Gastrocnemius medialis (tissue), 4 donors: ENCODE results near the gene PTH2R. TPM values are rescaled to one million over a fixed set of nuclear protein-coding genes. Genes with fewer than 3 reads are reported as not detected.
"Not testable (repeated sequence)": the region's sequence is repeated elsewhere in the genome, so short reads cannot be mapped to it uniquely, and the experiment has no call there.

Experiments used
- ATAC-seq, 2 donors: fragments of 150-250 bp; one replicate each; pipeline ENCODE4 v1.9.1; 2016
- DNase-seq, 2 donors: peaks; one replicate each; pipeline ENCODE4 v3.0.0-alpha.2; 2019
- H3K27ac ChIP-seq, 4 donors: fragments of 200-600 bp; sonication (generic); 1 replicate in 1 of 4; 2 replicates in 3 of 4; pipeline ENCODE4 v1.5.1; 2016 to 2018; ENCODE audit warnings: mild to moderate bottlenecking in 2 of 4, moderate library complexity in 1 of 4
- H3K27me3 ChIP-seq, 3 donors: fragments of 200-600 bp; sonication (generic) in 2 of 3; 1 replicate in 1 of 3; 2 replicates in 2 of 3; pipeline versions ENCODE4 v1.5.1 to v1.6.0; 2016 to 2019; ENCODE audit warnings: mild to moderate bottlenecking in 1 of 3, moderate library complexity in 1 of 3
- H3K36me3 ChIP-seq, 2 donors: fragments of 200-600 bp; sonication (generic) in 1 of 2; one replicate each; pipeline ENCODE4 v1.5.1; 2017 to 2018
- H3K4me1 ChIP-seq, 2 donors: fragments of 200-600 bp; sonication (generic) in 1 of 2; one replicate each; pipeline ENCODE4 v1.5.1; 2016 to 2017; ENCODE audit warnings: mild to moderate bottlenecking in 2 of 2
- H3K4me3 ChIP-seq, 4 donors: fragments of 200-600 bp; sonication (generic) in 3 of 4; 1 replicate in 1 of 4; 2 replicates in 3 of 4; pipeline ENCODE4 v1.5.1; 2016 to 2019; ENCODE audit warnings: mild to moderate bottlenecking in 2 of 4
- H3K9me3 ChIP-seq, 3 donors: fragments of 200-600 bp; sonication (generic) in 2 of 3; 1 replicate in 1 of 3; 2 replicates in 2 of 3; pipeline ENCODE4 v1.5.1; 2016 to 2019
- POLR2A ChIP-seq, 2 donors: fragments of 450-650 bp; IDR thresholded peaks; one replicate each; pipeline ENCODE4 v1.6.1; 2017; ENCODE audit warnings: antibody characterized with exemption in 2 of 2, mild to moderate bottlenecking in 2 of 2, moderate library complexity in 2 of 2
- in situ Hi-C, 4 donors: fragments of 200-750 bp; cut with MboI; loops; one replicate each; pipeline versions ENCODE4 v1.15.0 to v1.8.0; 2017; ENCODE audit warnings: low sequenced_read_pairs in 4 of 4
- intact Hi-C: fragments of 100-400 bp; cut with DNase I; formaldehyde crosslinking; loops from one replicate; pipeline ENCODE4 v1.15.1; 2023; ENCODE audit warnings: low total_unique reads
- total RNA-seq, 4 donors: library from RNA; depleted of rRNA; stranded (reverse); fragments of >200 nt; gene quantifications; one replicate each; pipeline versions ENCODE4 v1.1.0 to v1.2.3, GENCODE V29; 2016
- TF ChIP-seq, protein P1 (sequence below), 5 experiments: fragments of 450-650 bp in 3 of 5; fragments of 200-600 bp in 2 of 5; sonication (generic) in 2 of 5; IDR thresholded peaks in 4 of 5; conservative IDR thresholded peaks in 1 of 5; 1 replicate in 4 of 5; 2 replicates in 1 of 5; pipeline ENCODE4 v1.5.1; 2016 to 2019; ENCODE audit warnings: antibody characterized with exemption in 5 of 5, mild to moderate bottlenecking in 3 of 5, moderate library complexity in 3 of 5

The PTH2R gene
- total RNA-seq, 4 donors from 2014 or later, result not detected

- Histone ChIP-seq H3K36me3 (no peaks in the 10 kb centered on the region), H3K4me1 (no peaks in the 10 kb centered on the region), H3K27me3 (no peaks in the 10 kb centered on the region), H3K4me3 (no peak overlapping the region), H3K9me3 (no peaks in the 10 kb centered on the region), H3K27ac (no peak overlapping the region)
- no peak for DNase-seq
- in situ Hi-C loops (no loop called here), intact Hi-C loops (no loop called here)
- ATAC-seq, result no peak
- no peak for TF ChIP-seq POLR2A (IDR thresholded peaks at IDR 0.05)
- TF ChIP-seq, protein P1, sequence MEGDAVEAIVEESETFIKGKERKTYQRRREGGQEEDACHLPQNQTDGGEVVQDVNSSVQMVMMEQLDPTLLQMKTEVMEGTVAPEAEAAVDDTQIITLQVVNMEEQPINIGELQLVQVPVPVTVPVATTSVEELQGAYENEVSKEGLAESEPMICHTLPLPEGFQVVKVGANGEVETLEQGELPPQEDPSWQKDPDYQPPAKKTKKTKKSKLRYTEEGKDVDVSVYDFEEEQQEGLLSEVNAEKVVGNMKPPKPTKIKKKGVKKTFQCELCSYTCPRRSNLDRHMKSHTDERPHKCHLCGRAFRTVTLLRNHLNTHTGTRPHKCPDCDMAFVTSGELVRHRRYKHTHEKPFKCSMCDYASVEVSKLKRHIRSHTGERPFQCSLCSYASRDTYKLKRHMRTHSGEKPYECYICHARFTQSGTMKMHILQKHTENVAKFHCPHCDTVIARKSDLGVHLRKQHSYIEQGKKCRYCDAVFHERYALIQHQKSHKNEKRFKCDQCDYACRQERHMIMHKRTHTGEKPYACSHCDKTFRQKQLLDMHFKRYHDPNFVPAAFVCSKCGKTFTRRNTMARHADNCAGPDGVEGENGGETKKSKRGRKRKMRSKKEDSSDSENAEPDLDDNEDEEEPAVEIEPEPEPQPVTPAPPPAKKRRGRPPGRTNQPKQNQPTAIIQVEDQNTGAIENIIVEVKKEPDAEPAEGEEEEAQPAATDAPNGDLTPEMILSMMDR (IDR thresholded peaks at IDR 0.05 in 4 of 5, conservative IDR thresholded peaks at IDR 0.05 in 1 of 5), result peak; percentile 27 to 77 (median 51)
Measured at GRCh38 chr2:208373460-208374089, 33.0 kb upstream of the PTH2R start.

DNA sequence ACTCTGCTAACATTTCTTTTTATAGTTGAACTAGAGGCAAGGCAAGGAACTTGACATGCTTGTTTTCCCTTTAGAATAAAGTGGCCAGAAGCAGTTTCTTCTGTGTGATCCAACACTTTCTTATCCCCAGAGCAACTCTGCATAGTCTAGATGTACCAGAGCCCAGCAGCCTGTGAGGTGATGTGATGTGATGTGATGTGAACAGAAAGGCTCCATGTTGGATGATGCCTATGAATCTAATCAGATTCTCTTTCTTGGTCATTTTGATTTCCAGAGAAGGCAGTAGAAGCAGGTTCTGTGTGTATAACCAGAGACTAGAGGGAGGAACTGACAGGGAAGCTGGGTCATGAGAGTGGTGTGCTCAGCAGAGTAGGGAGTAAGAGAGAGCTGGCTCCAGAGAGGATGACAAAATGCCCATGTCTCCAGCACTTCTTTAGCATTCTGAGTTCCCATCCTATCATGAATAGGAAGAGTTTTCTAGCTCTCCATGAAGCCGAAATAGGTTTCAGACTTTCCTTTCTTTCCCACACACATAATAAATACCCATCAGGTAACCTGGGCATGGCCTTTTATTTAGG is 31.0 kb upstream of the PTH2R start:
- in situ Hi-C loops, result no loop called here
- no peak for TF ChIP-seq POLR2A (IDR thresholded peaks at IDR 0.05)
- TF ChIP-seq, protein P1 (IDR thresholded peaks at IDR 0.05 in 4 of 5, conservative IDR thresholded peaks at IDR 0.05 in 1 of 5), result no peak
- Histone ChIP-seq H3K4me1 (no peaks in the 10 kb centered on the region), H3K36me3 (no peaks in the 10 kb centered on the region), H3K27ac (no peak overlapping the region), H3K9me3 (no peaks in the 10 kb centered on the region), H3K4me3 (no peak overlapping the region), H3K27me3 (no peaks in the 10 kb centered on the region)
- intact Hi-C loops, result no loop called here
- DNase-seq, result no peak
- no peak for ATAC-seq

- H3K9me3 ChIP-seq, H3K27ac ChIP-seq, H3K36me3 ChIP-seq, H3K4me3 ChIP-seq, H3K4me1 ChIP-seq, DNase-seq, intact Hi-C loops, in situ Hi-C loops, H3K27me3 ChIP-seq, ATAC-seq: not testable (repeated sequence)
Measured at GRCh38 chr2:208377344-208377860, 29.2 kb upstream of the PTH2R start.

DNA sequence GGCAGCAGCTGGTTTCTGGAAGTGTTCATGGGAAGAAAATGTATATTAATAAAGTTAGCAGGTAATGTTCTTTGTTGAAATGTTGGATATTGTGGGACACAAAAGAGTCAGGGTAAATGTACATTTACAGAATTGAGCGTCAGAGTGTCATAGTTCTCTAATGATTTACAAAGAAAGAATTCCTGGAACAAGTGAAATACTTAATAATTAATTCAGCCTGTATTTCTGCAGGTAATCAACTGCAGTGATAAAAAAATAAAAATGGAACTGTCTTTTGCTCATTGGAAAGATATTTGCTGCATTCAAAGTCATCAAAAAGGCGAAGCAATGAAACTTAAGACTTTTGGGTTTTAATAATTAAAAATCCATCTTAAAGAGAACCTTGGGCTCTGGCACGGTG is 27.4 kb upstream of the PTH2R start:
- TF ChIP-seq POLR2A (IDR thresholded peaks at IDR 0.05), result no peak
- TF ChIP-seq, protein P1 (IDR thresholded peaks at IDR 0.05 in 4 of 5, conservative IDR thresholded peaks at IDR 0.05 in 1 of 5), result no peak
- no peak overlapping the region for H3K4me3 ChIP-seq
- ATAC-seq (no peak), DNase-seq (no peak)
- H3K36me3 ChIP-seq, result no peaks in the 10 kb centered on the region
- H3K27me3 ChIP-seq, result no peaks in the 10 kb centered on the region
- intact Hi-C loops, result no loop called here
- H3K4me1 ChIP-seq, result no peaks in the 10 kb centered on the region
- H3K9me3 ChIP-seq, result no peaks in the 10 kb centered on the region
- no peak overlapping the region for H3K27ac ChIP-seq
- in situ Hi-C loops, result no loop called here

- no peaks in the 10 kb centered on the region for H3K27me3 ChIP-seq
- no peak overlapping the region for H3K27ac ChIP-seq
- no peaks in the 10 kb centered on the region for H3K4me1 ChIP-seq
- no peak for TF ChIP-seq POLR2A (IDR thresholded peaks at IDR 0.05)
- TF ChIP-seq, protein P1 (IDR thresholded peaks at IDR 0.05 in 4 of 5, conservative IDR thresholded peaks at IDR 0.05 in 1 of 5), result no peak
- in situ Hi-C loops, result no loop called here
- ATAC-seq, result no peak
- H3K4me3 ChIP-seq, result no peak overlapping the region
- DNase-seq, result no peak
- intact Hi-C loops, result no loop called here
- H3K36me3 ChIP-seq, result no peaks in the 10 kb centered on the region
- no peaks in the 10 kb centered on the region for H3K9me3 ChIP-seq
Measured at GRCh38 chr2:208384637-208385036, 22.0 kb upstream of the PTH2R start.
